ENCODE data around the gene KCNIP4.
A peak's percentile ranks its signal among the peaks of the same experiment; 100 is the strongest.

KCNIP4 gene

DNA sequence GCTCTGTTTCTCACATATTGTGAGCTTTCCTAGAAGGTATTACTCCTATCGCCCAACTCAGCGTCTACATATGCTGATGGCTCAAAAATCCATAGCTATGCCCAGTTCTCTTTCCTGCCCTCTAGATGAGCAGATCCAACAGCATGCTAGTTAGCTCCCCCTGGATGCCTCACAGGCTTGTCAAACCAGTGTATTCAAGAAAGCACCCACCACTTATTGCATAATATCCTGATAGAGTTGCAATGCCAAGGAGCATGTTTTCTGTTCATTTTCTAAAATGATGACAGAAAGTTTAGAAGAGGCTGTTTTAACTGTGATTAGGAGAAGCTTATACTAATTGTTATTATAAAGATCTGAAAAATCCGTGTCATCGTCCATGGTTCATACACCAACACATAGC is 1250.2 kb downstream of the KCNIP4 start:
- DNase-seq: peak; percentile 32

DNA sequence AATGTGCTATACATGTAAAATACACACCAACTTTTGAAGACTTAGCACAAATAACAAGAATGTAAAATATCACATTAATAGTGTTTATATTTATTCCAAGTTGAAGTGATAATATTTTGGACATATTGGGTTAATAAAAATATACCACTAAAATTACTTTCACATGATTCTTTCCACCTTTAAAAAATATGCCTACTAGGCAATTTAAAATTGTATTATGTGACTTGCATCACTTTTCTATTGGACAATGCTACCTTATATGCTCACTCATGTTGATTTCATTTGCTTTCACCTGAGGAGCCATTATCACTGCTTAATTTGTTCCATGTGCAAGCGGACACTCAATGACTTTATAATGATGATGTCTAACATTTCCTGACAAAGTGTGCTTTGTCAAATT is 1251.8 kb downstream of the KCNIP4 start:
- DNase-seq: no peak

DNA sequence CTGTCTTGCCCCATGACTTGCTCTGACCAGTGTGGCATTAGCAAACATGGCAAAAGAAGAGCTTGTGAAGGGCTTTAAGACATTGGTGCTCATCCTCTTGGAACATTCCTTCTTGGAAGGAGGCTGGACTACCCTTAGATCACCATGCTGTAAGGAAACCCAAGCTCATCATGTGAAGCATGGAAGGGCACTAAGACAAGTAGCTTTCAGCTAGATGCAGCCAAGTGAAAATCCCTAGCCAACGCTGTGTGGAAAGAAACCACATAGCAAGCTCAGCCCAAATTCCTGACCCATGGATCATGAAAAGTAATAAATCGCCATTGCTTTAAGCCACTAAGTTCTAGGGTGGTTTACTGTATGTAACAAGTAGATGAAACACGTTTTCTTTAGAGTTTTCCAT is 1260.7 kb downstream of the KCNIP4 start:
- DNase-seq: no peak

DNA sequence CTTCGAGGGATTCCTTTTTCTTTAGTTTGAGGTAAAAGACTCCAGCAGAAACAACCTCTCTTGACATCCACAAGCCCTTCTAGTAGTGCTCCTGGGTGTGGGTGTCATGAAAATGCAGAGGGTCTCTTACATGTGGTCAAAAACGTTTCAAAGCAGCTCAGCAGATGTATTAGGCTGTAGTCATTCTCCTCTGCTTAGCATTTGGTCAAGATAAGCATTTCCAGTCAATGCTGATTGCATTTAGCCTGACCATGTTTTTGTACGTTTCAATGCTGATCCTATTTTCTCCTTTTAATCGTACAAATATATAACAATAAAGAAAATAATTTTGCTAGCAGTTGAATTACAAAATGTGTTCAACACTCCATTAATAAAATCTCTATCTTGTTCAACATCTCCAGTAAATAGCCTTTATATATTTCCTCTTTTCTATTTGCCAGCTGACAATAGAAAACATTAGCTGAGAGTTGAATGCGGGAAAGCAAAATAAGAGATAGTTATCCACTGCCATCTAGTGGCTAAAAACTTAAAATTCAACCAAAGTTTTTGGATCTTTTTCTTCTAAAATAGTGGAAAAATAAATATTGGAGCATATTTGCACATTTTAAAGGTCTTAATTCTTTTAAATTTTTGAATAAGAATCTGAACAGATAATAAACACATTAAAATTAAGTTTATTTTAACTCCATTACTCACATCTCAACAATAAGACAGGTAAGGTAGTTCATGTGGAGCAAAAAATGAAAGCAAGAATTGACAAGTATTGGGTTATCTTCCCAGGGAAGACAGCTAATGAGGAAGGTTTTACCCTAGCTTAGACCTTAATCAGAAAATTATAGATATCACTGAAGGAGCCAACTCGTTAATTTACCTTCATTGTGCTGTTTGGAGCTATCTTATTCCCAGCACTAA is 1263.5 kb downstream of the KCNIP4 start:
- DNase-seq: peak; percentile 52 to 82

DNA sequence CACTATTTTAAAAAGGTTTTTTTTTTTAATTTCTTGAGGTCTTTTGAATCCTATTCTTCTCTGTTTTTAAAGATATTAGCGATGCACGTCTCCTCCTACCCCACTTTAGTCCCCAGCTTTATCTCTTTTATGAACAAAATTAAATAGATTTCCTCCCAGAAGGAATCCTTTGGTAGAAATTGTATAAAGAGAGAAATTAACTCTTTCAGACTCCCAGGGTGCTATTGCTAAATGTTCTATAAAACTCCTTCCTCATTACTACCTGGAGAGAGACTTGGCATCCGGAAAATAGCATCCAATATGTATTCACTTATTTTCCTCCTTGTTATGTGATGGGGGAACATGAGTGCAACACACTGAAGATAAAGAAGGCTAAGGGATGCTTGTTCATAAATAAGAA is 1264.8 kb downstream of the KCNIP4 start:
- no peak for DNase-seq

DNA sequence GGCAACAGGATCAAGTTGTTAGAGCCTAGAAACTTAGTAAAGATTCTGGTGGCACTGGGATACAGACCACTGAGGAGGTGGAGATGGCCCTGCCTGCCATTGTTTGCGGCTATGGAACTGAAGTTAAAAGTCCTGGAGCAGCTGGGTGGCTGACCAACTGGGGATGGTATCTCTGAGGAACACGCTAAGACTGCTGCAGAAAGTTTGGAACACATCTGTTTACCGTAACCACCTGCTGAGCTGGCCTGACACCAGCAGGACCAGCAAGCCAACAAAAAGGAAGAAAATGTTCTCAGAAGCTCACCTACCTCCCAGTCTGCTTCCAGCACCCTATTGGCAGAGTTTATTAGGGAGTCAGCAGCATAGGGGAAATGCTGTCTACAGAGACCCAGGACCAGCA is 1265.7 kb downstream of the KCNIP4 start:
- DNase-seq: no peak

DNA sequence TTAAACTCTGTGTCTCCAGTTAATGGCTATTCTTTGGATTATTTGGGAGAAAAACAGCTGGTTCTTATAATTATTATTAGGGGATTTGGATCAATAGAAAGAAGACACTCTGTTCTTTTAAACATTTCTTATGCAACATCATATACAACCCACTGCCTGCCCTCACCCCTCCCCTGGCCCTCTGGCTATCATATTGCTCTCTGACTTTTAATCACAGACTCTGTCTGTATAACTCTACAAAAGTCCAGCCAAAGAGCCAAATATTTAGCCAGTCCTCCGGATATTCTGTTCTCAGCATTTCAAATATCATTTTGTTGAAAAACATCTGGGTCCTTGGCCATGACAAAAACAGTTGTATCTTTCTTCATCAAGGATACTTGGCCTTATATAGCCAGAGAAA is 1267.3 kb downstream of the KCNIP4 start:
- no peak for DNase-seq

DNA sequence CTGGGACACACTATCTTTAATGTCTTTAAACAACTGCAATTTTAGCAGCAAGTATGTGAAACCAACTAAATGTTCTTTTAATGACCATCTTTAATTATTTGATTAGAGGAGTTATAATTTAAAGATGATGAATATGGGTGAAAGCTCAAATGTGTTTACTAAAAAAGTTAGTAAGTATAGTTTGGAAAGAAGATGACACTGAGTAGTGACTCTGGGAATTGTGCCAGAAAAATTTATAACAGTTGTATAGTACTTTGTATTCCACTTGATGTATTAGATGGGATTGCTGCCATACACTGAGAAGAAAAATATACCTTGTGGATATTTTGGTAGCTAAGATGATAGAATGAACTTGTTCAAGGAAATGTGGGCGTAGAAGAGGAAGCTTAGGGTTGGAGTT is 1267.8 kb downstream of the KCNIP4 start:
- no peak for DNase-seq

DNA sequence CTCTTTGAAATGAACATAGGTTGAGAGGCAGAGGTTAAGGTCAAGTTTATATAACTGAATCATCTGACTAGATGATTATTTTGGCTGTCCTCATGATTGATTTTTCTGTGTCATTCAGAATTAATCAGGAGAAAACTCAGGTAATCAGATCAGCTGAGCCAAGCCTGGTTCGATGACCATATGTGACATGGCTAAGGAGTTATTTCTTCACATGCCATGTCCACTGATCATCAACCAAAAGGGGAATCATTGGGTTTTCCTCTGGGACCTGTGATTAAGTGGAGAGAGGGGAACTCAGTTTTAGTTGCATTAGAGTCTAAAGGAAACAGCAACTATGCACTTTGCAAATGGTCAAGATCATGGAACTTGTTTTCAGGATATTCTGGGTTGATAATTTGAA is 1268.6 kb downstream of the KCNIP4 start:
- no peak for DNase-seq
